ENCODE measurements around the gene HSPA2.

The HSPA2 gene

GRCh38 chr14:64580467-64580866 lies 39.9 kb downstream of the HSPA2 start:
- no peak for TF ChIP-seq Cebpa-rat (IDR thresholded peaks at IDR 0.05)
- H3K27me3 ChIP-seq, result no peaks in the 10 kb centered on the region
- H3K4me3 ChIP-seq, result no peak overlapping the region
- H3K4me2 ChIP-seq, result no peak overlapping the region
- H3K36me3 ChIP-seq, result no peaks in the 10 kb centered on the region
- no peak overlapping the region for H3K9ac ChIP-seq
- no peaks in the 10 kb centered on the region for H3K9me3 ChIP-seq (replicated peaks in 1 of 11)
- H3K4me1 ChIP-seq, result no peaks in the 10 kb centered on the region
- no peaks in the 10 kb centered on the region for H4K20me1 ChIP-seq
- H3K27ac ChIP-seq, result no peak overlapping the region

GRCh38 chr14:64581363-64581762 lies 40.8 kb downstream of the HSPA2 start:
- H4K20me1 ChIP-seq, result no peaks in the 10 kb centered on the region
- no peaks in the 10 kb centered on the region for H3K9me3 ChIP-seq (replicated peaks in 1 of 11)
- no peak overlapping the region for H3K4me3 ChIP-seq
- no peak overlapping the region for H3K9ac ChIP-seq
- no peaks in the 10 kb centered on the region for H3K27me3 ChIP-seq
- no peaks in the 10 kb centered on the region for H3K36me3 ChIP-seq
- no peaks in the 10 kb centered on the region for H3K4me1 ChIP-seq
- H3K4me2 ChIP-seq, result no peak overlapping the region
- no peak overlapping the region for H3K27ac ChIP-seq
- no peak for TF ChIP-seq Cebpa-rat (IDR thresholded peaks at IDR 0.05)

GRCh38 chr14:64581817-64582216 lies 41.3 kb downstream of the HSPA2 start:
- Histone ChIP-seq H3K4me2 (no peak overlapping the region), H3K9me3 (replicated peaks in 1 of 11) (no peaks in the 10 kb centered on the region), H3K27ac (no peak overlapping the region), H4K20me1 (no peaks in the 10 kb centered on the region), H3K4me3 (no peak overlapping the region), H3K4me1 (no peaks in the 10 kb centered on the region), H3K27me3 (no peaks in the 10 kb centered on the region), H3K36me3 (no peaks in the 10 kb centered on the region), H3K9ac (no peak overlapping the region)
- TF ChIP-seq Cebpa-rat (IDR thresholded peaks at IDR 0.05), result no peak

DNA sequence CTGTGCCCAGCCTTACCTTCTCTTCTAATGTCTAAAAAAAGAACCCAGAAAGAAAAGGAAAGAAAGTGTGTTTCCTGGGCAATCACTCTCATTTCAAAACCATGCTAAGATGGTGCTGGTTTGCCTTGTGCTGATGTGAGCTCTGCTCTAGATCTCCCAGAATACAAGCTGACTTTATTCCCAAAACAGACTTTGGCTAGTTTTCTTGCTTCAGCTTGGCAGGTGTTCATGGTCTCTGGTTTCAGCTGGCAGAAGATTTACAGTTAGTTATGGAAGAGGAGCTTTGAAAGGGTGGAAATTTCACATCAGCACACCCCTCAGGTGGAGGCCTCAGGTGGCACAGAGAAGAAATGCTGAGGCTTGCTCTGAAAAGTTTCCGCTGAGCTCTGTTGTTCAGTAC lies 43.6 kb downstream of the HSPA2 start:
- no peaks in the 10 kb centered on the region for H3K9me3 ChIP-seq (replicated peaks in 1 of 11)
- no peak for TF ChIP-seq Cebpa-rat (IDR thresholded peaks at IDR 0.05)
- H3K4me2 ChIP-seq, result no peak overlapping the region
- no peak overlapping the region for H3K9ac ChIP-seq
- H4K20me1 ChIP-seq, result no peaks in the 10 kb centered on the region
- H3K4me3 ChIP-seq, result no peak overlapping the region
- no peaks in the 10 kb centered on the region for H3K4me1 ChIP-seq
- no peak overlapping the region for H3K27ac ChIP-seq
- no peaks in the 10 kb centered on the region for H3K36me3 ChIP-seq
- H3K27me3 ChIP-seq, result no peaks in the 10 kb centered on the region

GRCh38 chr14:64591809-64592208 lies 51.3 kb downstream of the HSPA2 start:
- H4K20me1 ChIP-seq, result no peaks in the 10 kb centered on the region
- H3K4me3 ChIP-seq, result no peak overlapping the region
- H3K27ac ChIP-seq, result no peak overlapping the region
- H3K36me3 ChIP-seq, result no peaks in the 10 kb centered on the region
- H3K9ac ChIP-seq, result no peak overlapping the region
- H3K9me3 ChIP-seq (replicated peaks in 1 of 11), result no peaks in the 10 kb centered on the region
- no peak for TF ChIP-seq Cebpa-rat (IDR thresholded peaks at IDR 0.05)
- H3K27me3 ChIP-seq, result no peaks in the 10 kb centered on the region
- H3K4me2 ChIP-seq, result no peak overlapping the region
- H3K4me1 ChIP-seq, result no peaks in the 10 kb centered on the region

Measured in BLaER1 treated with 17β-estradiol and CSF1 and Interleukin-3, amounts not matched to agents 10 nM and 100 nM (cell line).